TTC549 (cell line): ENCODE results near the gene SMARCA2.
"Not testable (repeated sequence)": the region's sequence is repeated elsewhere in the genome, so short reads cannot be mapped to it uniquely, and the experiment has no call there.

Source experiments
- FAIRE-seq: peaks from 2 replicates; lab custom pipeline; 2012; peaks lifted over from hg19 to GRCh38; lab: Jason Lieb, UNC

Gene SMARCA2

DNA sequence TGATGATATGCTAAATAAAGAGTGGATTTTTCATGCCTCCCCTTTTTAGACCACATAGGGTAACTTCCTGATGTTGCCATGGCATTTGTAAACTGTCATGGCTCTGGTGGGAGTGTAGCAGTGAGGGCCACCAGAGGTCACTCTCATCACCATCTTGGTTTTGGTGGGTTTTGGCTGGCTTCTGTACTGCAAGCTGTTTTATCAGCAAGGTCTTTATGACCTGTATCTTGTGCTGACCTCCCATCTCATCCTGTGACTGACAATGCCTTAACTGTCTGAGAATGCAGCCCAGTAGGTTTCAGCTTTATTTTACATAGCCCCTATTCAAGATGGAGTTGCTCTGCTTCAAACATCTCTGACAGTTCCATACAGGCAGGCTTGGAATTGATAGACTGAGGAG, 131.6 kb downstream of the SMARCA2 start:
- not testable (repeated sequence) for FAIRE-seq

DNA sequence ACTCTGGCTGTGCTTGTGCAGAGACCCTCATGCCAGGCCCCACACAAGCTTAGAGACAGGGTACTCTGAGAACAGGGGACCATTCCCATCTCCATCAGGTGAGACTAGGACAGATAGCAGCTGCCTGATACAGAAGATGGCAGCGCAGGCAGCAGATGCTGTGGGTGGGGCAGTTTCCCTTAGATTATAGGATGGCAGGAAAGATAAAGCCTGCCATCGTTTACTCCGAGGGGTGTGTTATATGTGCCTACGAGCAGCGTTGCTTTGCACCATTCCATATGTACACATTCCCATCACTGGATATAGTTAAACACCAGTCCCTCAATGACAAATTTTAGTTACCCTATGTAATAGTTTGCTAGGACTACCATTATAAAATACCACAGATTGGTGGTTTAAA, 135.2 kb downstream of the SMARCA2 start:
- no peak for FAIRE-seq

DNA sequence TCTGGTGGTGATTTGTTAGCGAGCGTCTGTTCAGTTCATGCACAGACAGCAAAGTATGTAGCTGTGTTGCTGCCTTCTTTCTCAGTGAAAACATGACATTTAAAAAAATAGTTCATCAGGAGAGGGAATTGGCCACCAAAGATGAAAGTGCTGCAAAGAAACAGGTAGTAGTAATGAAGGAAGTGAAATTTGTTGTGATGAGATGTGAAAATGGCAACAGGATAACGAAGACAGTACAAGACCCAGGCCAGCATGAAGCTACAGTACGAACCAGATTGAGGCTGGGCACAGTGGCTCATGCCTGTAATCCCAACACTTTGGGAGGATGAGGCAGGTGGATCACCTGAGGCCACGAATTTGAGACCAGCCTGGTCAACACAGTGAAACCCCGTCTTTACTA, 136.0 kb downstream of the SMARCA2 start:
- FAIRE-seq: no peak

DNA sequence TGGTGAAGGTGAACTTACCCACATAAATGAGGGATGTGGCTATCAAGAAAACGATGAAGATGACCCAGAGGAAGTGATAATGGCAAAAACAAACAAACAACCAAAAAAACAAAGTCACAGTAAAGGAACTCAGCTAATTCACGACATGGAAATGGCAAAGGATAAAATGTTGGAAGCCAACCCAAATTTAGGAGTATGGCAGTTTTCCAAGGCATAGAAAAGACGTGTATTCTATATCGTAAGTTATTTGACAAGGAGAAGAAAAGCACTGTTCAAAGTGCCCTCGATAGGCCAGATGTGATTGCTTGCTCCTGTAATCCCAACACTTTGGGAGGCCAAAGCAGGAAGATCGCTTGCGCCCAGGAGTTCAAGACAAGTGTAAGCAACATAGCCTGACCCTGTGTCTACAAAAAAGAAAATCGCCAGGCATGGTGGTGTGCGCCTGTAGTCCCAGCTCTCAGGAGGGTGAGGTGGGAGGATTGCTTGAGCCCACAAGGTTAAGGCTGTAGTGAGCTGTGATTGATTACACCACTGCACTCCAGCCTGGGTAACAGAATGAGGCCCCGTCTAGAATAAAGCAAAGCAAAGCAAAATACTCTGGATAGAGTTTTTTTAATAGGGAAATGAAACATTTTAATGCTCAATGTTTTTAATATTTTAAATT, 138.0 kb downstream of the SMARCA2 start:
- no peak for FAIRE-seq

DNA sequence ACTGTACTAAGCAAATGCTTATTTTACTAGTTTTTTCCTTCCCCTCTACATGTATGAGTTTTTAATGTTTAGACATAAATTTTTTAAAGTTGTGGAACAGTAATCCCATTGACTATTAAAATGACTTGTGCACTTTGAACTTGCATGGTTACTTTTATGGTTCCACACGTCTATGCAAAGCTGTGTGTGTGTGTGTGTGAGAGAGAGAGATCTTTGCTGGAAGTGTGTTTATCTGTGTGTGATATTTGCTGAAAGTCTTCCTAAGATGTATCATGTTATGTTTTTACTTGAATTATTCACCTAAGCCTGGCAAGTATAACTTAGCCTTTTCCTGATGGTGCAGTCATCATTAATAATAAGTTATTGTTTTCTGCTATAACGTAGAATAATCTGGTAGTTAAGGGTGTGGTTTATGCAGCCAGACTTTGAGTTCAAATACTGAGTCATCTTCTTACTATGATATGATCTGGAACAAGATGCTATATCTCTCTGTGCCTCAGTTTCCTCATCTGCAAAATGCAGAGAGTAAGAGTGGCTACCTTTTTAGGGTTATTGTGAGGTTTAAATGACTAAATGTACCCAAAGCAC, 138.6 kb downstream of the SMARCA2 start:
- FAIRE-seq: no peak

DNA sequence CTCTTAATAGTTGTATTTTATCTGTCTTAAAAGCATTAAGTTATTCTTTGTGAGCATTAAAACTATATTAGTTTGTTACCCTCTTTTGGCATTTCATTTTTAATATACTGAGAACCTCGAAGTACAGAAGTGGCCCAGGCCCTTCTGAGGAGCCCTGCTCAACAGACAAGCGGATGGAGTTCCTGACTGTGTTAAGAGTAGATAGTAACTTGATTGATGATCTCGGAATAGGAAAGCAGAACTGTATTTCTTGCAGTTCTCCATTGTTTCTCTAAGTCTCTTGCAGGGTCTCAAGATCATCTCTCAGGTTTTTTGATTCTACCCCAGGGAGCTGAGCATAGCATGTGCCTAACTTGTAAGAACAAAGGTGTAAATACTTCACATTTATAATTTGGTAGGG, 139.6 kb downstream of the SMARCA2 start:
- no peak for FAIRE-seq

DNA sequence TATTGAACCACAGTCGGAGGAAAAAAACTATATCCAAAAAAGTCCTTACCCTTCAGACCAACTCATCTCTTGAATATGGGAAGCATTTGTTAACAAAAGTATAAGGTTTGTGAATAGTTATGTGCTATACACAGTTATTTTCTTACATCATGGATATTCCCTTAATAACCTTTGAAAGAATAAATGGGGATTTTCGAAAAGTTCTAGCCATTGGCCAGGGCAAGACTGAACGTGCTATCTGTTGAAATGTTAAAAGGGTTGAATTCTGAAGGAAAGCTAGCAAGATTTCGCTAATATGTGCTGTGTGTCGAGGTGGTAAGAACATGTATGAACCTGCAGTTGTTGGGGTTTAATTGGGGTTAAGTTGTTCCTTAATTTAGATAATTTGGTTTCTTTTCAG, 140.8 kb downstream of the SMARCA2 start:
- no peak for FAIRE-seq

DNA sequence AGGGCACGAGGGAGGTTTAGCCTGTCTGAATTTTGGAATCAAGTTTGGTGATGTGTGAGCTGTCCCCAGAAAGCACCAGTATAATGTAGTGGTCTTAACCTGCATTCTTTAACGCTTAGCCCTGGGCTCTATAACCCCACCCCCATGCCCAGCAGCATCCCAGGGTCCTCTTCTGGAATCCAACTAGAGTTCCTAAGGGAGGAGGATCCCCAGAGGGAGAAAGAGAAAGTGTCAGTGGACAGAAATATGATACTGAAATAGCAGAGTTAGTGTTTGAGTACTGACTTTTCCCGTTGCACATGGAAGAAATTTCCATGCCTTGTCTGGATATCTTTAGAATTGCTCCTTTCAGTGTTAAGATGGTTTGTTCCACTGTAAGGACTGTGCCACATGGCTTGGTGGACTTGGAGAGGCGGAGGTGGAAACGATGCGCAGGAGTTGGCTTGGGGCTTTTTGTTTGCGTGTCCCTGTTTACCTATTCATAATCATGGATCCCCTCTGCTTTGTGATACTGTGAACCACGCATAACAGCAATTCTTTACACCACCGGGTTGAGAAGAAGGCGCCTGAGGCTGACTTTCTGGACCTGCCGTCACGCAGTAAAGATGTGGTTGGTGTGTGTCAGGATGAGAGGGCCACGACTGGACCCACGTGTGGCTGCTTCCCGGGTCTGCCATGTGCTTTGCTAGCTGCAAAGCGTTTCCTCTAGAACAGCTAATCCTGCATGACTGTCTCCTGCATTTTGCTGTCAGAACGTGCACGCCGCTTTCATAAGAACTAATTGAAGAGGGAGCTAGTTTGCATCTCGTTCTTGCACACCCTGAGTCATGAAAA, 142.3 kb downstream of the SMARCA2 start:
- no peak for FAIRE-seq

DNA sequence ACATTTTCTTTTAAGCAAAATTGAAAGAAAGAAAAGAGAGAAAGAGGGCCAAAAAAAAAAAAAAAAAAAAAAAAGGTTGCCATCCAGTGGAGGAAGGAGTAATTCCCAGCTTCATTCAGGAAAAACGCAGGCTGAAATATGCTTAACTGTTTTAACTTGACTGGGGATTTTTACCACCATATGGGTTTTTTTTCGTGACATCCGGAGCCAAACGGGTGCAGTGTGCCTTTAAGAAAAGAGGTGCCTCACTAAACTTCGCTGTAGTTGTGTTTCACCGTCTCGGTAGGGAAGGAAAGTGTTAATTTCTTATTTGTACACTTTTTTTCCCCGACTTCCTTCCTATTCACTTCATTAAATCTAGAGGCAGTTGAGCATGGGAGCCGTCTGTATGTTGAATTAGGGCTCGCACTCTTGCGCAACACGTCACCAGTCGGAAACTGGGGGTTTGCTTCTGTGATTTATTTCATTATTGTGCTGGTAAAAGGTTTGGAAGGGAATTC, 143.0 kb downstream of the SMARCA2 start:
- no peak for FAIRE-seq

DNA sequence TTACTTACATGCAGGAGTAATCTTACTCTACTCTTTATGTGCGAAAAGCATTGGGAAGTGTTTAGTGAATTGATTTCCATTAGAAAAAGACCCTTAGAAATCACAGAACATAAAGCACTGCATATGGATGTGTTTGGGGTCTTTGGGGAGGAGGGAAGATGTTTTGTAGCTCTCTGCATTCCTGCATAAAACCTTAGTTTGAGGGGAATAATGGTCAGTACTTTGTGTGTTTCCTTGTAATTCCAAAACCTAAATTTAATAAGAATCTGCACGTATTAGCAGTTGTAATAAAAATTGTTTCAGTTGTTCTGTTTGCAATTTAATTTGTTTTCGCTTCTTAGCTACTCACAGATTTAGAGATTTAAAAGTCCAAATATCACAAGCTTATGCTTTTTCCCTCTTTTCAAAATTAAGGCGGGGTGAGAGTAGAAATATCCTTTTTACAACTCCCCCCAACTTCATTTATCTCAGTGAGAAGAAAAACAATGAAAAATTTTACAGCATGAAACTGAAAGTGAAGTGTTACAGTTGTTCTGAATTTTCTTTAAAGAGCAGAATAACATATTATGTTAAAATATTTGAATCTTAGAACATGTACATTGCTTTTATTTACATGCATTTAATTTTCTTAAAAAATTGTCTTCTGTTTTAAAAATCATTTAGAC, 143.8 kb downstream of the SMARCA2 start:
- no peak for FAIRE-seq

DNA sequence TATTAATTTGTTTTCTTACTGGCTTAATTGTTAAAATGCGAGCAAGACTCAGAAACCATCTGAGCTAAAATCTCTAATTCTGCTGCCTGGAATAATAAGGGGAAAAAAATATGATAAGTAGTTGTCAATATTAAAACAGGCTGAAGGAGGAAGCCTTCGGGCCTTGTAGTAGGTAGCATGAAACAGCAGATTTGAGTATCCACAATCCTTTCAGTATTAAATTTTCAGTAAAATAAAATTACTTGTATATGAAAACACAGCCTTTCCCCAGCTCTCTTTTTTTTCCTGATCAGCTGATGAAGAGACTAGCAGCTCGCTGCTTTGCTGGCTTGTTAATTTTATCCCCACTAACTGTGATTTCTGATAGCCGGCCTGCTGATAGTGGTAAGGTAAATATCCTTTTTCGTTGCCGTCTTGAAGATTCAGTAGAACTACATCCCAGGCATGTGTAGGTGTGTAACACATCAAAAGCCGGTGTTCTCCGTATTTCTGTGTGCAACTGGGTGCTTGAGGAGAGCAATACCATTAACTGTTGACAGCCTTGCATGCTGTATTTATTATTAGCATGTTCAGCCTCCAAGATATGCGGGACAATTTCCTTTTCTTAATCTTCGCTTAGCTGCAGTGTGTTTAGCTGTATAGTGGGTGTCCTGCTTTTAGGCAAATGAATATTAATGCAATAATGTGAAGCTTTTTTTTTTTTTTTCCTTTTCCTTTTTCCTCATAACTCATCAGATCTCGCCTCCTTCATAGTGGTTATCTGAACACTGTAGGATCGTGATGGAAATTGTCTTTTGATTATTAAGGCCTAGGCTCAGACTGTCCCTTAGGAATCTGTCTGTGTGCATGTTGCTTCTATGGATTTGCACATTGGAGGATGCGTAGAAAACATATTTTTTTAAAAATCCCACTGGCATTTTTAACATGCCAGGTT, 144.6 kb downstream of the SMARCA2 start:
- no peak for FAIRE-seq

DNA sequence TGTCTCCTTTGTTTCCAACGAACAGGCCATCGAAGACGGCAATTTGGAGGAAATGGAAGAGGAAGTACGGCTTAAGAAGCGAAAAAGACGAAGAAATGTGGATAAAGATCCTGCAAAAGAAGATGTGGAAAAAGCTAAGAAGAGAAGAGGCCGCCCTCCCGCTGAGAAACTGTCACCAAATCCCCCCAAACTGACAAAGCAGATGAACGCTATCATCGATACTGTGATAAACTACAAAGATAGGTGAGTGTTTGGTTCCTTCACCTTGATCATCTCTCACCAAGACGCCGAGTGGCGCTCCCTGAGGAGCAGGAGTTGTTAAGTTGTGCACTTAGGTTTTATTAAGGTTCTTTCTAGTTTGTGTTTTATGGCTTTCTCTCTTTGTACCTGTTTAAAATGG, 146.5 kb downstream of the SMARCA2 start:
- no peak for FAIRE-seq

DNA sequence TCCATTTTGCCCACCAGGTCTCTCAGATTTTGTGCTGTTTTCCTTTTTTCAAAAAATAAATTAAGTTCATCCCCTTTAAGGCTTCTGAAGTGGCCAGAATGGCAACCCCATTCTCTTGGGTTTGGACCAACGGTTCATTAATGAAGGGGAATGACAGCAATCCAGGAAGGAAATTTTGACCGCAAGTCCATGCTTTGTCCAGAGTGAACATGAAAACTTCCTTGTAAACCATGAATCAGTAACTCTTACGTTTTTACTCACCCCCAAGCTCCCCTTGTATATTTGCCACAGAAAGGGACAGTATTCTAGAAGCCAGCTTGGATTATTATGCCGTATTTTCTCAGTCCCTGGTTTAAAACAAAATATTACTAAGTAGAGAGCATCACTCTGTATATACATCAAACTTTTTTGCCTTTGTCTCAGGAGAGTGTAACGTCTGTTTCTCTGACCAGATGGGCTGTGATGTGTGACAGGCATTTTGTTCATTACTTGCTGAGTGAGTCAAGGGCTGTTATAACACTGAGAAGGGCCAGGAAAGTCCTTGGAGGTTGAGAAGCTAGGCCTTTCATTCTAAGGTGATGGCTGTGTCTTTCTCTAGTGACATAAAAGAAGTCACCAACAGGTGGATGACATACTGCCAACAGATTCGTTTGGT, 148.2 kb downstream of the SMARCA2 start:
- FAIRE-seq: no peak

DNA sequence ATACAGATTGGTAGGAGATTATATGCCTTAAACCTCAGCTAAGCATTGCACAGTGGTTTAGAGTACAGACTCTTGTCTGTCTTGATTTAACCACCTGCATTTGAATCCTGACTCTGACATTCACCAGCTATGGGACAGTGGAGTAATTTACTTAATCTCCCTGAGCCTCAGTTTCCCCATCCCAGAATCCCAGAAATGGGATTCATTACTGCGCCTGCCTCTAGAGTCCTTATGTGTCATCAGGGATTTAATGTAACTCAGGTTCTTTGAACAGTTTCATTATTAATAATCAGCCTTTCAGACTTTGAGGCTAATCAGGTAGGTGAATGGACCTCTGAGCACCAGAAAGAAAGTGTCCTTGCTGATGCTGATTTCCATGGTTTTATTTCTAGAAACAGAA, 149.1 kb downstream of the SMARCA2 start:
- FAIRE-seq: no peak

DNA sequence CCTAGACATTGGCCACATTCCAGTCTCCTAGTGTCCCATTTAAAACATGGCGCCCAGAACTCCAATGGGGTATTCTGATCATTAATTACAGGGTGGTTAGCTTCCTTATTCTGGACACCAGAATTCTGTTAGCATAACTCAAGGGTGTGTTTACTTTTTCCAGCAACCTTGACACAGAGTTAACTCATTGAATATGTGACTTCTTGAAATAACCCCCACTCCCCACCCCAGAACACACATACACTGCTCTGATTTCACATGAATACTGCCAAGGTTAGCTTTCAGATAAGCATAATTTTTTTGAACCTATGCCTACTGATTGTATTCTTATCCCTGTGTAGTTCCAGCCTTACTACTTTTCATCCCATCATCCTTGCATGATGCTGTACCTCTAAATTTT, 151.1 kb downstream of the SMARCA2 start:
- no peak for FAIRE-seq

DNA sequence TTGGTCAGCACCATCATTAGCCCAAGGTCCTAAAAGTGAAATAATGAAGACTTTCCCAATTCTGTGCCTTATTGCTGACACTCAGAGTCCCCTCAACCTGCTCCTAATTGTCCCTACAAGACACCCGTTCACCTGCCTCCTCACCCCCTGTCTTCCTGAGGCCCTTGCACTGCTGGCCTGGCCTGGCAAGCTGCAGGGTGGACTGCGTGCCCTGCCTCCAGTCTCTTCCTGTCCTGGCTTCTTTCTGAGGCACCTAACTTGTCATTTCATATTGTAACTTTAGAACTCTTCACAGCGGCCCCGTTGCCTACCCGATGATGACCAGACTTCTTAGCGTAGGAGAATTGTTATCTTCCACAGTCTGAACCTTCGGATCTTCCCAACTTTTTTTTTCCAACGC, 153.9 kb downstream of the SMARCA2 start:
- FAIRE-seq: no peak

DNA sequence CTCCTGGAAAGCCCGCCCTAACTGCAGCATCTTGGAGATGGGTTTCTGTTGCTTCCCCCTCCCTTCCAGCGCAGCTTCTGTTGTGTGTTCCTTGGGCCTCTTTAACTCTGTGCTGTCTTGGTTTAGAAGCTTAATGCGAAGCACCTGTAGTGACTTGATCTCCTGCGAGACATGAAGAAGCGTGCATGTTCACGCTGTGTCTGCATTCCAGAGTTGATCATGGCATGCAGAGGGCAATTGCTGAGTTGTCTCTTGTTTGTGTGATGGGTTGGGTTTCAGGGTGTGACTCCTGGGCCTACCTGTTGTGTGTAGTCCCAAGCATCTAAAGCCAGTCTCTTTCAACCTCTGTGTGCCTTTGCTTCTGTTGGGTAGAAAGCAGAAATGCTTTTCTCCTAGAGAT, 155.6 kb downstream of the SMARCA2 start:
- FAIRE-seq: no peak

DNA sequence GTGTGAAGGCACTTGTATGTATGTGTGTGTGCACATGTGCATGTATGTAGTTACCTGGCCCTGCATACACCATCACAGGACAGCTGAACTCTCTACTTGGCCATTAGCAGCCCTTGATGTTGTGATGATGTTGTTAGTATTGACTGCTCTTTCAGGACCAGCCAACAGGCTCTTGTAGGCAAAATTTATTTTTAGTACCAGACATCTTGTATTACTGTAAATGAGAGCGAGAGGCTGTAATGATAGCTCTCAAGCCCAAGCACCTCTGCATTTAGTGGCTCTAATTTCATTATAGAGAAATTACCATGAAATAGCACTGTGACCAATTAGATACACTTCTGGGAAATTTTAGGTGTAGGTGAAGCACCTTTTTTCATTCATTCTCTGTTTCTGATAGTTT, 158.0 kb downstream of the SMARCA2 start:
- FAIRE-seq: no peak

DNA sequence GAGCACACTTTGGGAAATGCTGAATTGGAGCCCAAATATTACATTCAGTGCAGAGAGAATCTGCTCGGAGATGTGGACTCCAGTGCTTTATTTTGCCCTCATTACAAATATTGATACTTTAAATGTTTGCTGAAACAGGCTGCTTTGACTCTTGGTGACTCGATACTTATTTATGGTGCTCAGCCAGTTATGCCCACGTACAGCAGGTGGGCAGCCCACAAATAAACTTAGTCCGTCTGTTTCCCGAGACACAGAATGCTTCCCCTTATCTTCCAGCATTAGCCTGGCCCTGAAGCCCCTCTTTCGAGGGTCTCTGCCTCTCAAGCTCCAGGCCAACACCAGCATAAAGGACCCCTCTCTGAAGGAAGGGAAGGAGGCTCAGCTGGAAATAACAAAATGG, 158.7 kb downstream of the SMARCA2 start:
- no peak for FAIRE-seq

DNA sequence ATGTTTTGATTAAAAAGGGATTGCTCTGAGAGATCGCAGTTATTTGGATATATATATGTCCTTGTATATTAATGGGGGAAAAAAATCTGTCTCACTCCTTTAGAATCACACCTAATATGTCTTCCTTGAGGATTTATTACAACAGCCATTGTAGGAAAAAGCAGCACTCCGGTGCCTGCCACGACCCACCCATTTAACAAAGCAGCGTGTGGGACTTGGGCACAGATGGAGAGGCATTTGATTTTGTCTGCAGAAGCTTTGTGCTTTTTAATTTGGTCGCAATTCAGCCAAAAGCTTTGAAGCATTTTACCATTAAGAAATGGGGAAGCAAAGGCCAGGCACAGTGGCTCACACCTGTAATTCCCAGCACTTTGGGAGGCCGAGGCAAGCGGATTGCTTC, 159.2 kb downstream of the SMARCA2 start:
- FAIRE-seq: no peak

DNA sequence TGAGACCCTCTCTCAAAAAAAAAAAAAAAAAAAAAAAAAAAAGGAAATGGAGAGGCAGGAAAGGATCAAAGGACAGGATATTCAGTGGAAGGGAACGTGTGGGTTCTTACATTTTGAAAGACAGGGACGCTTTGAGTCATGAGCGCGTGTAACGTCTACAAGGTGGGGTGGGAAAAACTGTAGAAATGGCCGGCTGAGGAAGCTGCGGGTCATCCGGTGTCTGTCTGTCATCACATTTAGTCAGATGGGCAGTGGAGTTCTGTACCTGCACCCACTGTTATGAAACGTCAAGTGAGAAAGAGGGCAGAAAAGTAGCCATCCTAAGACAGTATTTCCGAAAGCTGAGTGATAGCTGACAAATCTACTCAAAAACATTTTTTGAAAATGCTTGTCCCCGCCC, 159.8 kb downstream of the SMARCA2 start:
- FAIRE-seq: no peak
